ENCODE results near the gene ZNF407. TPM values are rescaled to one million over a fixed set of nuclear protein-coding genes. Genes with fewer than 3 reads are reported as not detected.

Gene ZNF407
- total RNA-seq, 1 donor from 2014 or later = 13.2 TPM

- DNase-seq (ENCODE audit: low read depth, low spot score) = no peak
- Mint-ChIP-seq H3K4me3 (no peak overlapping the region), H3K9me3 (no peaks in the 10 kb centered on the region), H3K4me1 (no peaks in the 10 kb centered on the region), H3K27ac (ENCODE audit: unreplicated experiment) (no peak overlapping the region), H3K36me3 (ENCODE audit: low read depth) (no peaks in the 10 kb centered on the region), H3K27me3 (ENCODE audit: low read depth) (no peaks in the 10 kb centered on the region)
- TF ChIP-seq, protein P1, sequence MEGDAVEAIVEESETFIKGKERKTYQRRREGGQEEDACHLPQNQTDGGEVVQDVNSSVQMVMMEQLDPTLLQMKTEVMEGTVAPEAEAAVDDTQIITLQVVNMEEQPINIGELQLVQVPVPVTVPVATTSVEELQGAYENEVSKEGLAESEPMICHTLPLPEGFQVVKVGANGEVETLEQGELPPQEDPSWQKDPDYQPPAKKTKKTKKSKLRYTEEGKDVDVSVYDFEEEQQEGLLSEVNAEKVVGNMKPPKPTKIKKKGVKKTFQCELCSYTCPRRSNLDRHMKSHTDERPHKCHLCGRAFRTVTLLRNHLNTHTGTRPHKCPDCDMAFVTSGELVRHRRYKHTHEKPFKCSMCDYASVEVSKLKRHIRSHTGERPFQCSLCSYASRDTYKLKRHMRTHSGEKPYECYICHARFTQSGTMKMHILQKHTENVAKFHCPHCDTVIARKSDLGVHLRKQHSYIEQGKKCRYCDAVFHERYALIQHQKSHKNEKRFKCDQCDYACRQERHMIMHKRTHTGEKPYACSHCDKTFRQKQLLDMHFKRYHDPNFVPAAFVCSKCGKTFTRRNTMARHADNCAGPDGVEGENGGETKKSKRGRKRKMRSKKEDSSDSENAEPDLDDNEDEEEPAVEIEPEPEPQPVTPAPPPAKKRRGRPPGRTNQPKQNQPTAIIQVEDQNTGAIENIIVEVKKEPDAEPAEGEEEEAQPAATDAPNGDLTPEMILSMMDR (conservative IDR thresholded peaks at IDR 0.05) = no peak
Observed at GRCh38 chr18:74626049-74626874, 28.6 kb downstream of the ZNF407 start.

- TF ChIP-seq, protein P1 (conservative IDR thresholded peaks at IDR 0.05) = no peak
- DNase-seq (ENCODE audit: low read depth, low spot score) = no peak
- H3K9me3 Mint-ChIP-seq = no peaks in the 10 kb centered on the region
- H3K27ac Mint-ChIP-seq (ENCODE audit: unreplicated experiment) = no peak overlapping the region
- H3K36me3 Mint-ChIP-seq (ENCODE audit: low read depth) = peaks cover 13% of the 10 kb centered on the region
- H3K27me3 Mint-ChIP-seq (ENCODE audit: low read depth) = no peaks in the 10 kb centered on the region
- no peak overlapping the region for H3K4me3 Mint-ChIP-seq
- no peaks in the 10 kb centered on the region for H3K4me1 Mint-ChIP-seq
Observed at GRCh38 chr18:74630804-74631203, 33.1 kb downstream of the ZNF407 start.

DNA sequence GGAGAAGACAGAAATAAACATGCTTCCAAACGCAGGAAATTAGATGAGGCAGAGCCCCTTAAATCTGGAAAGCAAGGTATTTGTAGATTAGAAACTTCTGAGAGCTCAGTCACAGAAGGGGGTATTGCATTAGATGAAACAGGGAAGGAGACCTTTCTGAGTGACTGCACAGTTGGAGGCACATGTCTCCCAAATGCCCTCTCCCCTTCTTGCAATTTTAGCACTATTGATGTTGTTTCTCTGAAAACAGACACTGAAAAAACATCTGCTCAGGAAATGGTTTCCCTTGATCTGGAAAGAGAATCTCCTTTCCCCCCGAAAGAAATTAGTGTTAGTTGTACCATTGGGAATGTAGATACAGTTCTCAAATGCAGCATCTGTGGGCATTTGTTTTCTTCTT, 33.5 kb downstream of the ZNF407 start:
- Mint-ChIP-seq H3K4me3 (no peak overlapping the region), H3K9me3 (no peaks in the 10 kb centered on the region), H3K36me3 (ENCODE audit: low read depth) (peaks cover 13% of the 10 kb centered on the region), H3K4me1 (no peaks in the 10 kb centered on the region), H3K27ac (ENCODE audit: unreplicated experiment) (no peak overlapping the region), H3K27me3 (ENCODE audit: low read depth) (no peaks in the 10 kb centered on the region)
- TF ChIP-seq, protein P1 (conservative IDR thresholded peaks at IDR 0.05) = no peak
- DNase-seq (ENCODE audit: low read depth, low spot score) = no peak

GRCh38 chr18:74631623-74632350, 34.1 kb downstream of the ZNF407 start:
- Mint-ChIP-seq H3K4me1 (no peaks in the 10 kb centered on the region), H3K4me3 (no peak overlapping the region), H3K27me3 (ENCODE audit: low read depth) (no peaks in the 10 kb centered on the region), H3K36me3 (ENCODE audit: low read depth) (peaks cover 13% of the 10 kb centered on the region), H3K27ac (ENCODE audit: unreplicated experiment) (peak overlapping the region; percentile 54), H3K9me3 (no peaks in the 10 kb centered on the region)
- TF ChIP-seq, protein P1 (conservative IDR thresholded peaks at IDR 0.05) = no peak
- DNase-seq (ENCODE audit: low read depth, low spot score) = no peak

GRCh38 chr18:74632351-74632679, 34.6 kb downstream of the ZNF407 start:
- Mint-ChIP-seq H3K27ac (ENCODE audit: unreplicated experiment) (no peak overlapping the region), H3K9me3 (no peaks in the 10 kb centered on the region), H3K27me3 (ENCODE audit: low read depth) (no peaks in the 10 kb centered on the region), H3K36me3 (ENCODE audit: low read depth) (peaks cover 13% of the 10 kb centered on the region), H3K4me1 (no peaks in the 10 kb centered on the region), H3K4me3 (no peak overlapping the region)
- no peak for DNase-seq (ENCODE audit: low read depth, low spot score)
- TF ChIP-seq, protein P1 (conservative IDR thresholded peaks at IDR 0.05) = no peak

Measured in neural crest cell (in vitro differentiated cells).